KMS-11 (cell line): Measurements from ENCODE around the gene CLN6.
"Not testable (repeated sequence)": the region's sequence is repeated elsewhere in the genome, so short reads cannot be mapped to it uniquely, and the experiment has no call there.

ENCODE experiments used
- H2AFZ ChIP-seq: fragments of 200-600 bp; sonication (generic); 2 replicates; pipeline ENCODE4 v1.6.1; 2016; ENCODE audit warnings: antibody characterized with exemption, mixed run types, low read depth
- H3K27ac ChIP-seq: fragments of 200-600 bp; sonication (generic); 2 replicates; pipeline ENCODE4 v1.6.1; 2016; ENCODE audit warnings: mild to moderate bottlenecking, mixed run types
- H3K27me3 ChIP-seq: fragments of 200-600 bp; sonication (generic); 2 replicates; pipeline ENCODE4 v1.6.1; 2017; ENCODE audit warnings: mild to moderate bottlenecking, low read depth, mixed run types, moderate library complexity; ENCODE audit not compliant: insufficient read depth
- H3K36me3 ChIP-seq: fragments of 200-600 bp; sonication (generic); 2 replicates; pipeline ENCODE4 v1.6.1; 2017; ENCODE audit warnings: mild to moderate bottlenecking, mixed run types; ENCODE audit not compliant: insufficient read depth
- H3K4me1 ChIP-seq: fragments of 200-600 bp; sonication (generic); 2 replicates; pipeline ENCODE4 v1.6.1; 2016; ENCODE audit warnings: mild to moderate bottlenecking, low read depth, mixed run types; ENCODE audit not compliant: poor library complexity, severe bottlenecking
- H3K4me2 ChIP-seq: fragments of 200-600 bp; sonication (generic); 2 replicates; pipeline ENCODE4 v1.7.0; 2016; ENCODE audit warnings: mild to moderate bottlenecking, mixed run types
- H3K4me3 ChIP-seq: fragments of 200-600 bp; sonication (generic); IDR thresholded peaks from 2 replicates; pipeline ENCODE4 v1.6.1; 2017; ENCODE audit warnings: low read depth, low read length, mixed read lengths; ENCODE audit not compliant: insufficient read depth
- H3K79me2 ChIP-seq: fragments of 200-600 bp; sonication (generic); 2 replicates; pipeline ENCODE4 v1.6.1; 2016; ENCODE audit warnings: low read depth, mixed run types; ENCODE audit not compliant: insufficient read depth
- H3K9ac ChIP-seq: fragments of 200-600 bp; sonication (generic); 2 replicates; pipeline ENCODE4 v1.6.1; 2016; ENCODE audit warnings: mild to moderate bottlenecking, mixed run types
- H4K20me1 ChIP-seq: fragments of 200-600 bp; sonication (generic); 2 replicates; pipeline ENCODE4 v1.6.1; 2016; ENCODE audit warnings: mild to moderate bottlenecking, mixed run types; ENCODE audit not compliant: insufficient read depth
- TF ChIP-seq, protein P1 (sequence below): fragments of 200-600 bp; sonication (generic); conservative IDR thresholded peaks from 2 replicates; pipeline ENCODE4 v1.6.1; 2017; ENCODE audit warnings: low read depth, mild to moderate bottlenecking, antibody characterized with exemption, low read length, moderate library complexity, mixed read lengths

Gene CLN6

DNA sequence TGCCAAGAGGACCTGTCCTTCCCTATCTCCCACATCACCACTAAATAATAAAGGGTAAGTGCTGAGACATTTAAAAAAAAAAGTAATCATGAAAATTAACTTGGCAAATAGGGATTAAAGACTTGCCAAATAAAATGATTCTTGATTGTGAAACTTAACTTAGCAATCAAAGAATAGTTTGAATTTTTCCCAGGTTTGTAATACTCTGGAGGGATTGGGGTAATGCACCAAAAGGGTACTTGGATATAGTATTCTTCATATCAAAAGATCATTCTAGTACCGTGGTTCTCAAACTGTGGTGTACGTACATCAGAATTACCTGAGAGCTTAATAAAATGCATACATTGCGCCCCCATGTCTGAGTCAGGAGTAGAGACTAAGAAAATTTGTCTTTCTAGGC, 52.9 kb downstream of the CLN6 start:
- Histone ChIP-seq H2AFZ (no peak overlapping the region), H4K20me1 (no peaks in the 10 kb centered on the region), H3K27ac (no peak overlapping the region), H3K36me3 (0 out of 2 replicates have a peak, but pooled peaks cover 11% of the 10 kb centered on the region), H3K4me3 (no peak overlapping the region), H3K9ac (no peak overlapping the region), H3K4me1 (no peaks in the 10 kb centered on the region), H3K27me3 (no peaks in the 10 kb centered on the region), H3K79me2 (no peaks in the 10 kb centered on the region), H3K4me2 (no peak overlapping the region)
- TF ChIP-seq, protein P1, sequence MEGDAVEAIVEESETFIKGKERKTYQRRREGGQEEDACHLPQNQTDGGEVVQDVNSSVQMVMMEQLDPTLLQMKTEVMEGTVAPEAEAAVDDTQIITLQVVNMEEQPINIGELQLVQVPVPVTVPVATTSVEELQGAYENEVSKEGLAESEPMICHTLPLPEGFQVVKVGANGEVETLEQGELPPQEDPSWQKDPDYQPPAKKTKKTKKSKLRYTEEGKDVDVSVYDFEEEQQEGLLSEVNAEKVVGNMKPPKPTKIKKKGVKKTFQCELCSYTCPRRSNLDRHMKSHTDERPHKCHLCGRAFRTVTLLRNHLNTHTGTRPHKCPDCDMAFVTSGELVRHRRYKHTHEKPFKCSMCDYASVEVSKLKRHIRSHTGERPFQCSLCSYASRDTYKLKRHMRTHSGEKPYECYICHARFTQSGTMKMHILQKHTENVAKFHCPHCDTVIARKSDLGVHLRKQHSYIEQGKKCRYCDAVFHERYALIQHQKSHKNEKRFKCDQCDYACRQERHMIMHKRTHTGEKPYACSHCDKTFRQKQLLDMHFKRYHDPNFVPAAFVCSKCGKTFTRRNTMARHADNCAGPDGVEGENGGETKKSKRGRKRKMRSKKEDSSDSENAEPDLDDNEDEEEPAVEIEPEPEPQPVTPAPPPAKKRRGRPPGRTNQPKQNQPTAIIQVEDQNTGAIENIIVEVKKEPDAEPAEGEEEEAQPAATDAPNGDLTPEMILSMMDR: no peak

DNA sequence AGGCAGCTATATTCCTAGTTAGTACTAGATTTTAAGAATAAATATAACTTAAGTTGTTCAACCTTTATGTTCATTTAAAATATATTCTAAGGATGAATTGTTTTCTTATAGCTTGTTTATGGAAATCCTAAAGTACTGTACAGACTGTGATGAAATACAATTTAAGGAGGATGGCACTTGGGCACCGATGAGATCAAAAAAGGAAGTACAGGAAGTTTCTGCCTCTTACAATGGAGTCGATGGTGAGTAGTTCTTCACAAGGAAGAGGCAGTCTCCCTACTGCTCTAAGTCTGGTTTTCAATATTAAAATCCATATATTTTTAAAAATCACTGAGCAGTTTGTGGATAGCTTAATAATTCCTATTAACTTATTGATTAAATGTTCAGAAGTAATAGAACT, 54.0 kb downstream of the CLN6 start:
- Histone ChIP-seq H3K79me2 (no peaks in the 10 kb centered on the region), H3K9ac (no peak overlapping the region), H4K20me1 (no peaks in the 10 kb centered on the region), H3K27ac (no peak overlapping the region), H3K27me3 (no peaks in the 10 kb centered on the region), H3K4me1 (no peaks in the 10 kb centered on the region), H2AFZ (no peak overlapping the region), H3K4me3 (no peak overlapping the region), H3K4me2 (no peak overlapping the region), H3K36me3 (0 out of 2 replicates have a peak, but pooled peaks cover 7% of the 10 kb centered on the region)
- TF ChIP-seq, protein P1: no peak

DNA sequence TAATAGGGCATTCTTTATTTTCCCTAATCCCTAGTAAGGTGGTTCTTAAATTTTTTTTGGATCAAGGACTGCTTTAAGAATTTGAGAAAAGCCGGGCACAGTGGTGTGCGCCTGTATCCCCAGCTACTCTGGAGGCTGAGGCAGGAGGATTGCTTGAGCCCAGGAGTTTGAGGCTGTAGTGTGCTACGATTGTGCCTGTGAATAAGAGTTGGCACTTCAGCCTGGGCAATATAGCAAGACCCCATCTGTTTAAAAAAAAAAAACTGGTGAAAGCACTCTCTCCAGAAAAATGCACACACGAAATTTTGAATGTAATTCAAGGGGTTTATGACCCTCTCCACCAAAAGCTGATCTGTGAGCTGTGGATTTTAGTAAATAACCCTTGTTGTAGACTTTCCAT, 56.4 kb downstream of the CLN6 start:
- Histone ChIP-seq H3K4me3 (no peak overlapping the region), H3K9ac (no peak overlapping the region), H3K27me3 (no peaks in the 10 kb centered on the region), H3K79me2 (no peaks in the 10 kb centered on the region), H3K27ac (no peak overlapping the region), H3K4me1 (no peaks in the 10 kb centered on the region), H3K36me3 (0 out of 2 replicates have a peak, but pooled peaks cover 7% of the 10 kb centered on the region), H4K20me1 (no peaks in the 10 kb centered on the region), H3K4me2 (no peak overlapping the region), H2AFZ (no peak overlapping the region)
- TF ChIP-seq, protein P1: no peak

DNA sequence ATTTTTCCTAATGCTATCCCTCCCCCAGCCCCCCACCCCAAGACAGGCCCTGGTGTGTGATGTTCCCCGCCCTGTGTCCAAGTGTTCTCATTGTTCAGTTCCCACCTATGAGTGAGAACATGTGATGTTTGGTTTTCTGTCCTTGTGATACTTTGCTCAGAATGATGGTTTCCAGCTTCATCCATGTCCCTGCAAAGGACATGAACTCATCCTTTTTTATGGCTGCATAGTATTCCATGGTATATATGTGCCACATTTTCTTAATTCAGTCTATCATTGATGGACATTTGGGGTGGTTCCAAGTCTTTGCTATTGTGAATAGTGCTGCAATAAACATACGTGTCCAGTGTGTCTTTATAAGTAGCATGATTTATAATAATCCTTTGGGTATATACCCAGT, 57.5 kb downstream of the CLN6 start:
- not testable (repeated sequence) for H4K20me1 ChIP-seq, H3K4me1 ChIP-seq, H3K79me2 ChIP-seq, H3K36me3 ChIP-seq, H3K9ac ChIP-seq, H3K27me3 ChIP-seq, H3K4me3 ChIP-seq, H2AFZ ChIP-seq, H3K4me2 ChIP-seq, H3K27ac ChIP-seq

GRCh38 chr15:68166847-68167246, 62.7 kb downstream of the CLN6 start:
- H3K27me3 ChIP-seq: no peaks in the 10 kb centered on the region
- no peaks in the 10 kb centered on the region for H3K79me2 ChIP-seq
- no peak overlapping the region for H2AFZ ChIP-seq
- no peak overlapping the region for H3K27ac ChIP-seq
- no peaks in the 10 kb centered on the region for H4K20me1 ChIP-seq
- H3K9ac ChIP-seq: no peak overlapping the region
- H3K4me3 ChIP-seq: no peak overlapping the region
- TF ChIP-seq, protein P1: no peak
- H3K4me1 ChIP-seq: no peaks in the 10 kb centered on the region
- no peak overlapping the region for H3K4me2 ChIP-seq
- no peaks in the 10 kb centered on the region for H3K36me3 ChIP-seq
